MCF 10A (cell line): ENCODE data around the gene RPL10A. TPM values are rescaled to one million over a fixed set of nuclear protein-coding genes. Genes with fewer than 3 reads are reported as not detected.

ENCODE experiments used
- BruUV-seq: library from RNA; stranded (reverse); fragments of 400-500 nt; replicated peaks from 2 replicates; lab custom pipeline; 2021; lab: Mats Ljungman, UMichigan
- CTCF ChIA-PET: fragments of 300-600 bp; sonication (Branson Sonifier 250); formaldehyde crosslinking; extraction: SDS; loops from one replicate; lab custom pipeline; 2021; ENCODE audit warnings: antibody characterized with exemption, inconsistent platforms; lab: Yijun Ruan, JAX
- POLR2A ChIA-PET: fragments of 300-600, 350-650 bp; sonication (Branson Sonifier 250); formaldehyde crosslinking; extraction: SDS; loops from one replicate; lab custom pipeline; 2020; ENCODE audit warnings: antibody characterized with exemption, inconsistent platforms; lab: Yijun Ruan, JAX
- DNase-seq: peaks from one replicate; pipeline ENCODE4 v3.0.0-alpha.2; 2018; ENCODE audit not compliant: unreplicated experiment
- H3K27ac Mint-ChIP-seq: one replicate; pipeline ENCODE4 v1.8.0; 2022; ENCODE audit warnings: mild to moderate bottlenecking, low read depth, mixed read lengths; ENCODE audit not compliant: unreplicated experiment
- H3K27me3 Mint-ChIP-seq: one replicate; pipeline ENCODE4 v1.8.0; 2022; ENCODE audit warnings: mixed read lengths; ENCODE audit not compliant: insufficient read depth, unreplicated experiment
- H3K36me3 Mint-ChIP-seq: one replicate; pipeline ENCODE4 v1.8.0; 2022; ENCODE audit warnings: mild to moderate bottlenecking, moderate library complexity, mixed read lengths; ENCODE audit not compliant: insufficient read depth, unreplicated experiment
- H3K4me1 Mint-ChIP-seq: one replicate; pipeline ENCODE4 v1.8.0; 2022; ENCODE audit warnings: mixed read lengths; ENCODE audit not compliant: insufficient read depth, unreplicated experiment
- H3K4me3 Mint-ChIP-seq: one replicate; pipeline ENCODE4 v1.8.0; 2022; ENCODE audit warnings: mild to moderate bottlenecking, moderate library complexity, mixed read lengths; ENCODE audit not compliant: unreplicated experiment
- H3K9me3 Mint-ChIP-seq: one replicate; pipeline ENCODE4 v1.8.0; 2022; ENCODE audit warnings: mixed read lengths; ENCODE audit not compliant: unreplicated experiment
- CTCF ChIP-seq: fragments of 200-600 bp; IDR thresholded peaks from one replicate; pipeline ENCODE4 v1.8.0; 2022; ENCODE audit warnings: antibody characterized with exemption, mild to moderate bottlenecking; ENCODE audit not compliant: unreplicated experiment
- intact Hi-C: fragments of 100-400 bp; cut with micrococcal nuclease; formaldehyde crosslinking; loops from 2 replicates; pipeline ENCODE4 v1.14.1; 2022
- total RNA-seq: library from RNA; stranded (reverse); gene quantifications from 2 replicates; pipeline ENCODE4 v1.2.3, GENCODE V29; 2022

Gene RPL10A
- total RNA-seq, 1 experiment from 2014 or later: 2,403 TPM

GRCh38 chr6:35481226-35481625, 13.0 kb downstream of the RPL10A start:
- Mint-ChIP-seq H3K4me3 (no peak overlapping the region), H3K9me3 (no peaks in the 10 kb centered on the region), H3K36me3 (peaks cover 14% of the 10 kb centered on the region), H3K4me1 (peaks cover 12% of the 10 kb centered on the region), H3K27me3 (no peaks in the 10 kb centered on the region), H3K27ac (no peak overlapping the region)
- no TSS peak for BruUV-seq
- TF ChIP-seq CTCF: no peak
- DNase-seq: no peak
- intact Hi-C loops: no loop called here
- CTCF ChIA-PET: interaction anchor here (0.9 to 2.3 kb wide), 6 partner anchors 14 to 256 kb away, joined by 3 to 7 read pairs (median 4); partner anchors contain the start of genes ARMC12 and RPL10A
- POLR2A ChIA-PET: interaction anchor here (1.0 to 3.5 kb wide), 4 partner anchors 9 to 27 kb away, joined by 3 to 23 read pairs (median 4); partner anchors contain the start of gene RPL10A

- ChIA-PET POLR2A (interaction anchor here (1.2 to 3.5 kb wide), 3 partner anchors 11 to 28 kb away, joined by 3 to 23 read pairs (median 11); no protein-coding TSS in a partner anchor), CTCF (interaction anchor here (0.7 kb wide), 1 partner anchor 11 kb away, joined by 3 read pairs; no protein-coding TSS in a partner anchor)
- no peak for TF ChIP-seq CTCF
- DNase-seq: no peak
- Mint-ChIP-seq H3K27ac (no peak overlapping the region), H3K27me3 (no peaks in the 10 kb centered on the region), H3K9me3 (no peaks in the 10 kb centered on the region), H3K36me3 (peaks cover 6% of the 10 kb centered on the region), H3K4me3 (no peak overlapping the region), H3K4me1 (peaks cover 24% of the 10 kb centered on the region)
- intact Hi-C loops: no loop called here
- no TSS peak for BruUV-seq
These were observed 14.9 kb downstream of the RPL10A start for GRCh38 chr6:35483062-35483461.

DNA sequence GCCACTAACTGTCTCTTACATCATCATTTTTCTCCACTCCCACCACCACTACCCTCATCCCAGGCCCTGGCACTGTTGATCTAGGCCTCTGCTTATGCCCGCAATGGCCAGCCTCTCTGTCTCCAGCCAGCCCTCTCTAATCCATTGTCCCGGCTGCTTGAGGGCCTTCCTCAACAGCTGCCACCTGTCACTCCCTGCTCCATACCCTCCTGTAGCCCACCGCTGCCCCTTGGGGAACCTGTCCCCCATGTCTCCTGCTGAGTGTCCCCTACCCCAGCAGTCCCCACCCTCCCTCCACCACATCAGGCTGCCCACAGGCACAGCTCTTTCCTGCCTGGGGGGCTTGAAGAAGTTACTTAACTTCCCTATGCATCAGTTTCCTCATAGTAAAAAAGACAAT, 15.3 kb downstream of the RPL10A start:
- no peaks in the 10 kb centered on the region for H3K9me3 Mint-ChIP-seq
- CTCF ChIA-PET: no interaction called here
- POLR2A ChIA-PET: interaction anchor here (0.6 to 3.5 kb wide), 4 partner anchors 11 to 29 kb away, joined by 3 to 23 read pairs (median 8); no protein-coding TSS in a partner anchor
- H3K4me3 Mint-ChIP-seq: no peak overlapping the region
- peaks cover 6% of the 10 kb centered on the region for H3K36me3 Mint-ChIP-seq
- peaks cover 29% of the 10 kb centered on the region for H3K4me1 Mint-ChIP-seq
- DNase-seq: no peak
- no peak for TF ChIP-seq CTCF
- H3K27me3 Mint-ChIP-seq: no peaks in the 10 kb centered on the region
- H3K27ac Mint-ChIP-seq: no peak overlapping the region
- intact Hi-C loops: no loop called here
- BruUV-seq: no TSS peak

DNA sequence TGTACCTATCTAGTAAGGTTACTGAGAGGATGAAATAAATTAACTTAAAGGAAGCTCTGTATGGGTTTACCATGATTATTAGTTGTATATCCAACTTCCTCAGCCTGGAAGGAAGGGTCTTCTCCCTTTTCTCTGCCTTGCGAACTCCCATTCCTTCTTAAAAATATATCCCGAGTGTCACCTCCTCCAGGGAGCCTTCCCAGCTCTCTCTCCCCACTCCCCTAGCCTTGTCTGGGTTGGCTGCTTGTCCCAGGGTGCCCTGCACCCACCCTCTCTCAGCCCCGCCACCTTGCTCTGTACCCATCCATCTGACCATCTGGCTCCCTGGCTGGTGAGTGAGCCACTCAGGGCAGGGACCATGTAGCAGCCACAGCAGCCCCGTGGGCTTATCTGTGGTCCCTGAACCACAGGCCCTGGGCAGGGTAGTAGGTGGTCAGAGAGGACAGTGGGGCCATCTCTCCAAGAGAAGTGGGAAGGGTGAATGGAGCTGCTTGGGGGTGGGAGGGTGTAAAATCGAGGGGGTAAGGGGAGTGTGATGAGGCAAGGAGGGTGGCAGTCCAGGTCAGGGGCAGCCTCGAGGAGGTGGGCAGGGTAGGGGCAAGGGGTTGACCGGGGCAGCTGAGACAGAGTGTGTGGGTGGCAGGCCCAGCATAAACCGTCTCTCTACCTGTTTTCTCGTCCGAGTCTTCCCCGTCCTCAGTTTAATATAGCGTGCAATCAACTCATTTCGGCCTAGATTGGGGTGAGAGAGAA, 15.9 kb downstream of the RPL10A start:
- Mint-ChIP-seq H3K27me3 (no peaks in the 10 kb centered on the region), H3K27ac (no peak overlapping the region)
- CTCF ChIA-PET: no interaction called here

More for the DNA sequence above, 15.9 kb downstream of the RPL10A start:
- Mint-ChIP-seq H3K9me3 (no peaks in the 10 kb centered on the region), H3K4me1 (peaks cover 30% of the 10 kb centered on the region), H3K4me3 (no peak overlapping the region), H3K36me3 (peaks cover 6% of the 10 kb centered on the region)
- POLR2A ChIA-PET: interaction anchor here (0.6 to 3.5 kb wide), 4 partner anchors 12 to 29 kb away, joined by 3 to 23 read pairs (median 8); no protein-coding TSS in a partner anchor
- intact Hi-C loops: loop anchor here (2.0 kb wide), 1 partner anchor 13 kb away; no protein-coding TSS in a partner anchor
- DNase-seq: no peak
- no peak for TF ChIP-seq CTCF
- BruUV-seq: no TSS peak
